B cell (primary cell): ENCODE data around the gene GPR15. TPM values are rescaled to one million over a fixed set of nuclear protein-coding genes. Genes with fewer than 3 reads are reported as not detected.

Source experiments
- ATAC-seq: fragments of 200-7000 bp; cut with Tn5 transposase; one replicate; pipeline ENCODE4 v1.10.0; 2021; ENCODE audit warnings: low read depth, mild to moderate bottlenecking, moderate number of reproducible peaks, moderate library complexity
- CTCF ChIA-PET: fragments of 350-600 bp; sonication (Branson Sonifier 250); formaldehyde crosslinking; loops from one replicate; lab custom pipeline; 2021; ENCODE audit warnings: antibody characterized with exemption, inconsistent platforms; lab: Charles Lee
- POLR2A ChIA-PET: fragments of 350-600 bp; sonication (Branson Sonifier 250); formaldehyde crosslinking; loops from one replicate; lab custom pipeline; 2021; ENCODE audit warnings: antibody characterized with exemption; lab: Charles Lee
- DNase-seq: peaks from one replicate; pipeline ENCODE4 v3.0.0; 2013
- H2AFZ ChIP-seq: 2 replicates; pipeline ENCODE4 v1.6.1; 2012; ENCODE audit warnings: mild to moderate bottlenecking, low read depth, low read length; ENCODE audit not compliant: insufficient read depth, poor library complexity, severe bottlenecking
- H3K27ac ChIP-seq, 2 donors: 1 replicate in 1 of 2; 2 replicates in 1 of 2; pipeline ENCODE4 v1.5.1; 2012 to 2013; ENCODE audit warnings: low read length in 2 of 2, mild to moderate bottlenecking in 2 of 2, moderate library complexity in 1 of 2
- H3K27me3 ChIP-seq, 4 experiments: fragments of 200-600 bp in 1 of 4; sonication (generic) in 1 of 4; replicated peaks in 1 of 4; 1 replicate in 2 of 4; 2 replicates in 2 of 4; pipeline versions ENCODE4 v1.6.1 to v1.7.0; 2013 to 2016; ENCODE audit warnings: low read length in 3 of 4, mild to moderate bottlenecking in 2 of 4, mixed read lengths in 1 of 4, moderate library complexity in 1 of 4; ENCODE audit not compliant: insufficient read depth in 4 of 4, control insufficient read depth in 3 of 4; ENCODE audit errors: control extremely low read depth in 1 of 4
- H3K36me3 ChIP-seq, 2 experiments: replicated peaks in 1 of 2; 1 replicate in 1 of 2; 2 replicates in 1 of 2; pipeline versions ENCODE4 v1.6.1 to v1.7.1; 2013; ENCODE audit warnings: low read length in 1 of 2; ENCODE audit not compliant: insufficient read depth in 2 of 2, control insufficient read depth in 1 of 2; ENCODE audit errors: control extremely low read depth in 1 of 2, extremely low read depth in 1 of 2
- H3K4me1 ChIP-seq, 2 donors: fragments of 200-600 bp in 1 of 2; sonication (generic) in 1 of 2; 1 replicate in 1 of 2; 2 replicates in 1 of 2; pipeline versions ENCODE4 v1.5.1 to v1.6.1; 2013 to 2017; ENCODE audit warnings: low read length in 2 of 2; ENCODE audit not compliant: control insufficient read depth in 2 of 2, insufficient read depth in 2 of 2
- H3K4me2 ChIP-seq: replicated peaks from 2 replicates; pipeline ENCODE3; 2012; ENCODE audit warnings: mild to moderate bottlenecking, low read depth, low read length; ENCODE audit not compliant: poor library complexity, severe bottlenecking
- H3K4me3 ChIP-seq, 5 experiments: fragments of 200-600 bp in 1 of 5; sonication (generic) in 1 of 5; 1 replicate in 3 of 5; 2 replicates in 2 of 5; pipeline versions ENCODE4 v1.5.1 to v1.7.0; 2011 to 2016; ENCODE audit warnings: low read length in 4 of 5, mild to moderate bottlenecking in 4 of 5, low read depth in 2 of 5, control low read depth in 1 of 5, moderate library complexity in 1 of 5; ENCODE audit not compliant: insufficient read depth in 1 of 5; ENCODE audit errors: control extremely low read depth in 1 of 5, extremely low read depth in 1 of 5
- H3K79me2 ChIP-seq: fragments of 200-600 bp; sonication (generic); one replicate; pipeline ENCODE4 v1.6.0; 2016; ENCODE audit warnings: low read length; ENCODE audit not compliant: control insufficient read depth, insufficient read depth
- H3K9ac ChIP-seq: fragments of 200-600 bp; sonication (generic); 2 replicates; pipeline ENCODE4 v1.6.1; 2017; ENCODE audit warnings: mild to moderate bottlenecking, low read length, moderate library complexity
- H3K9me3 ChIP-seq, 3 donors: one replicate each; pipeline versions ENCODE4 v1.6.1 to v1.7.1; 2013; ENCODE audit warnings: low read length in 2 of 3; ENCODE audit not compliant: control insufficient read depth in 2 of 3, insufficient read depth in 1 of 3; ENCODE audit errors: control extremely low read depth in 1 of 3
- H4K20me1 ChIP-seq: 2 replicates; pipeline ENCODE4 v1.6.0; 2012; ENCODE audit warnings: mild to moderate bottlenecking, low read length; ENCODE audit not compliant: insufficient read depth, control insufficient read depth, poor library complexity, severe bottlenecking
- H3K27ac Mint-ChIP-seq: one replicate; pipeline ENCODE4 v1.8.0; 2021; ENCODE audit warnings: mixed read lengths
- H3K27me3 Mint-ChIP-seq: one replicate; pipeline ENCODE4 v1.8.0; 2021; ENCODE audit warnings: mixed read lengths
- H3K4me1 Mint-ChIP-seq: one replicate; pipeline ENCODE4 v1.8.0; 2021; ENCODE audit warnings: mixed read lengths
- H3K4me3 Mint-ChIP-seq: one replicate; pipeline ENCODE4 v1.8.0; 2021; ENCODE audit warnings: mixed read lengths
- H3K9me3 Mint-ChIP-seq: one replicate; pipeline ENCODE4 v1.8.0; 2022; ENCODE audit warnings: mixed read lengths; ENCODE audit not compliant: insufficient read depth
- CTCF ChIP-seq: fragments of 200-600 bp; IDR thresholded peaks from one replicate; pipeline ENCODE4 v1.8.0; 2022; ENCODE audit warnings: antibody characterized with exemption, mild to moderate bottlenecking
- EZH2 ChIP-seq: IDR thresholded peaks from 2 replicates; pipeline ENCODE4 v1.6.1; 2012; ENCODE audit warnings: borderline replicate concordance, low read depth, mild to moderate bottlenecking, moderate library complexity, low read length; ENCODE audit not compliant: insufficient read depth, poor library complexity, severe bottlenecking
- WGBS: methylation state at CpG from one replicate; pipeline ENCODE4 v1.1.5; 2013; ENCODE audit warnings: missing lambda C conversion rate; ENCODE audit not compliant: insufficient coverage; 5-methylcytosine and 5-hydroxymethylcytosine counted together
- intact Hi-C: fragments of 100-400 bp; cut with micrococcal nuclease; formaldehyde crosslinking; loops from one replicate; pipeline ENCODE4 v1.10.0; 2022
- polyA plus RNA-seq: library from polyadenylated mRNA; depleted of rRNA; stranded (reverse); fragments of >200 nt; gene quantifications from 2 replicates; pipeline ENCODE4 v1.2.3, GENCODE V29; 2012
- total RNA-seq, 2 donors: library from RNA; stranded (reverse); fragments of 120-200 nt in 1 of 2; gene quantifications; 1 replicate in 1 of 2; 2 replicates in 1 of 2; pipeline versions ENCODE4 v1.2.3 to v1.2.4, GENCODE V29; 2013 to 2022

The GPR15 gene
- total and polyA plus RNA-seq, 2 donors (not counting 1 experiment from before 2014, with no cell fraction given): 6.4 to 6.5 TPM

GRCh38 chr3:98557324-98558010 lies 25.7 kb downstream of the GPR15 start:
- ATAC-seq (no peak), DNase-seq (no peak)
- intact Hi-C loops: no loop called here
- no CpG with 5 or more reads among the region's 4 CpGs for WGBS
- no peak overlapping the region for H2AFZ ChIP-seq
- no peaks in the 10 kb centered on the region for H3K9me3 Mint-ChIP-seq
- H4K20me1 ChIP-seq: no peaks in the 10 kb centered on the region
- peak overlapping the region; percentile 61 for H3K27ac Mint-ChIP-seq
- H3K4me3 Mint-ChIP-seq: no peak overlapping the region
- no peaks in the 10 kb centered on the region for H3K27me3 ChIP-seq
- peak overlapping the region in 1 of 2 donors; percentile 68 for H3K27ac ChIP-seq
- no peak for TF ChIP-seq EZH2
- no peak for TF ChIP-seq CTCF
- H3K79me2 ChIP-seq: no peaks in the 10 kb centered on the region
- ChIA-PET POLR2A (no interaction called here), CTCF (interaction anchor here (1.5 to 2.0 kb wide), 2 partner anchors 15 kb away, joined by 3 to 6 read pairs; no protein-coding TSS in a partner anchor)
- peaks cover 3 to 24% of the 10 kb centered on the region in 2 donors for H3K4me1 ChIP-seq
- no peak overlapping the region for H3K4me3 ChIP-seq
- no peak overlapping the region for H3K9ac ChIP-seq
- H3K9me3 ChIP-seq: peaks cover 0 to 1% (median 0%) of the 10 kb centered on the region in 3 donors
- peak overlapping the region; percentile 1 for H3K4me2 ChIP-seq
- peaks cover 35% of the 10 kb centered on the region for H3K4me1 Mint-ChIP-seq
- H3K36me3 ChIP-seq: no peaks in the 10 kb centered on the region
- peaks cover 7% of the 10 kb centered on the region for H3K27me3 Mint-ChIP-seq

GRCh38 chr3:98558100-98558827 lies 26.5 kb downstream of the GPR15 start:
- no CpG with 5 or more reads among the region's 6 CpGs for WGBS
- no peaks in the 10 kb centered on the region for H3K79me2 ChIP-seq
- no peaks in the 10 kb centered on the region for H3K36me3 ChIP-seq
- H3K4me2 ChIP-seq: no peak overlapping the region
- no peaks in the 10 kb centered on the region for H3K27me3 ChIP-seq
- Mint-ChIP-seq H3K27me3 (peaks cover 7% of the 10 kb centered on the region), H3K4me3 (no peak overlapping the region), H3K27ac (no peak overlapping the region), H3K9me3 (no peaks in the 10 kb centered on the region), H3K4me1 (peaks cover 30% of the 10 kb centered on the region)
- ChIA-PET POLR2A (no interaction called here), CTCF (interaction anchor here (1.5 to 2.0 kb wide), 2 partner anchors 14 to 16 kb away, joined by 3 to 6 read pairs; no protein-coding TSS in a partner anchor)
- H3K4me3 ChIP-seq: no peak overlapping the region
- no peaks in the 10 kb centered on the region for H4K20me1 ChIP-seq
- H3K9ac ChIP-seq: no peak overlapping the region
- no peak overlapping the region for H2AFZ ChIP-seq
- H3K9me3 ChIP-seq: peaks cover 0 to 1% (median 0%) of the 10 kb centered on the region in 3 donors
- no peak overlapping the region for H3K27ac ChIP-seq
- peaks cover 3 to 26% of the 10 kb centered on the region in 2 donors for H3K4me1 ChIP-seq
- ATAC-seq: no peak
- intact Hi-C loops: no loop called here
- TF ChIP-seq CTCF: no peak
- no peak for TF ChIP-seq EZH2
- DNase-seq: no peak
